Activated CD4-positive, alpha-beta T cell treated with anti-CD3 and anti-CD28 coated beads, Interleukin-10, Interleukin-2, amounts not matched to agents 100 ng/mL and 50 ng/mL, durations not matched to agents 16 hours and 8 hours (primary cell): ENCODE results near the gene SH2D7.

Experiments
- DNase-seq: peaks from one replicate; pipeline ENCODE4 v3.0.0-alpha.2; 2020

SH2D7 gene

GRCh38 chr15:78061963-78062427 lies 30.4 kb upstream of the SH2D7 start:
- peak; percentile 73 for DNase-seq

- no peak for DNase-seq
Measured at GRCh38 chr15:78063217-78063616, 29.1 kb upstream of the SH2D7 start.

GRCh38 chr15:78063970-78064385 lies 28.4 kb upstream of the SH2D7 start:
- no peak for DNase-seq

GRCh38 chr15:78064544-78064943 lies 27.8 kb upstream of the SH2D7 start:
- no peak for DNase-seq

GRCh38 chr15:78065284-78065872 lies 27.0 kb upstream of the SH2D7 start:
- no peak for DNase-seq

- peak; percentile 59 for DNase-seq
Measured at GRCh38 chr15:78065973-78066946, 26.1 kb upstream of the SH2D7 start.

GRCh38 chr15:78067328-78068228 lies 24.8 kb upstream of the SH2D7 start:
- DNase-seq, result no peak

GRCh38 chr15:78069052-78069414 lies 23.3 kb upstream of the SH2D7 start:
- DNase-seq, result peak; percentile 50

GRCh38 chr15:78069462-78070029 lies 22.8 kb upstream of the SH2D7 start:
- no peak for DNase-seq

- DNase-seq, result peak; percentile 73
Measured at GRCh38 chr15:78070049-78070700, 22.2 kb upstream of the SH2D7 start.

- no peak for DNase-seq
Measured at GRCh38 chr15:78071383-78071782, 21.0 kb upstream of the SH2D7 start.

- peak; percentile 44 for DNase-seq
Measured at GRCh38 chr15:78072080-78072892, 20.1 kb upstream of the SH2D7 start.

- no peak for DNase-seq
Measured at GRCh38 chr15:78073046-78073787, 19.1 kb upstream of the SH2D7 start.

GRCh38 chr15:78075490-78076230 lies 16.7 kb upstream of the SH2D7 start:
- no peak for DNase-seq

- DNase-seq, result no peak
Measured at GRCh38 chr15:78076231-78077052, 15.9 kb upstream of the SH2D7 start.

GRCh38 chr15:78077053-78077870 lies 15.1 kb upstream of the SH2D7 start, which contains the start of gene TBC1D2B:
TBC1D2B (minus strand) TSS chr15:78077711; CDS start chr15:78077652, 59 bp downstream.
- DNase-seq, result peak; percentile 78

GRCh38 chr15:78077871-78078210 lies 14.5 kb upstream of the SH2D7 start:
- no peak for DNase-seq
